Endothelial cell of umbilical vein (primary cell): ENCODE results near the gene TMEM107. TPM values are rescaled to one million over a fixed set of nuclear protein-coding genes. Genes with fewer than 3 reads are reported as not detected.
A peak's percentile ranks its signal among the peaks of the same experiment; 100 is the strongest.

Experiments
- BruUV-seq: library from RNA; stranded (reverse); fragments of 400-500 nt; replicated peaks from 2 replicates; lab custom pipeline; 2021; lab: Mats Ljungman, UMichigan
- CTCF ChIA-PET: fragments of 300-600, 350-600 bp; sonication (Branson Sonifier 250); formaldehyde crosslinking; loops from one replicate; lab custom pipeline; 2021; ENCODE audit warnings: antibody characterized with exemption, inconsistent platforms; lab: Charles Lee
- POLR2A ChIA-PET: fragments of 300-600, 350-600 bp; sonication (Branson Sonifier 250); formaldehyde crosslinking; loops from one replicate; lab custom pipeline; 2021; ENCODE audit warnings: antibody characterized with exemption, inconsistent platforms; lab: Charles Lee
- DNase-seq: peaks from one replicate; pipeline ENCODE4 v3.0.0-alpha.2; 2011; ENCODE audit warnings: low read depth, low spot score
- FAIRE-seq: peaks from 2 replicates; lab custom pipeline; 2011; peaks lifted over from hg19 to GRCh38; lab: Jason Lieb, UNC
- H2AFZ ChIP-seq: 2 replicates; pipeline ENCODE4 v1.6.0; 2012; ENCODE audit warnings: low read depth, low read length, control low read depth, inconsistent platforms
- H3K27ac ChIP-seq: 2 replicates; pipeline ENCODE4 v1.5.1; 2011; ENCODE audit warnings: low read depth, mild to moderate bottlenecking, control low read depth, low read length, moderate library complexity; ENCODE audit not compliant: insufficient read depth
- H3K27me3 ChIP-seq, 2 experiments: 2 replicates each; pipeline versions ENCODE4 v1.6.0 to v1.6.1; 2011; ENCODE audit warnings: low read length in 2 of 2, mixed read lengths in 1 of 2; ENCODE audit not compliant: control insufficient read depth in 2 of 2, insufficient read depth in 2 of 2
- H3K36me3 ChIP-seq, 2 experiments: 2 replicates in 1 of 2; 3 replicates in 1 of 2; pipeline ENCODE4 v1.5.1; 2011; ENCODE audit warnings: low read length in 2 of 2, mild to moderate bottlenecking in 1 of 2, moderate library complexity in 1 of 2; ENCODE audit not compliant: control insufficient read depth in 2 of 2, insufficient read depth in 2 of 2; ENCODE audit errors: extremely low read depth in 1 of 2
- H3K4me1 ChIP-seq: 3 replicates; pipeline ENCODE4 v1.5.1; 2011; ENCODE audit warnings: mild to moderate bottlenecking, low read length; ENCODE audit not compliant: control insufficient read depth, insufficient read depth; ENCODE audit errors: extremely low read depth
- H3K4me2 ChIP-seq: 2 replicates; pipeline ENCODE4 v1.6.1; 2011; ENCODE audit warnings: low read length, control low read depth, mixed read lengths; ENCODE audit not compliant: insufficient read depth
- H3K4me3 ChIP-seq, 3 experiments: fragments of 200-600 bp in 1 of 3; sonication (generic), shearing (Covaris generic) in 1 of 3; replicated peaks in 1 of 3; 2 replicates each; pipeline ENCODE4 v1.5.1; 2011 to 2016; ENCODE audit warnings: control low read depth in 3 of 3, low read length in 3 of 3, mild to moderate bottlenecking in 2 of 3, inconsistent platforms in 1 of 3, low read depth in 1 of 3, moderate library complexity in 1 of 3; ENCODE audit not compliant: insufficient read depth in 1 of 3
- H3K79me2 ChIP-seq: 2 replicates; pipeline ENCODE4 v1.6.0; 2012; ENCODE audit warnings: low read length, inconsistent platforms; ENCODE audit not compliant: control insufficient read depth, insufficient read depth
- H3K9ac ChIP-seq: replicated peaks from 2 replicates; pipeline ENCODE3; 2011; ENCODE audit warnings: low read length, control low read depth; ENCODE audit not compliant: insufficient read depth; ENCODE audit errors: extremely low read depth
- H3K9me1 ChIP-seq: replicated peaks from 3 replicates; pipeline ENCODE4 v1.6.0; 2011; ENCODE audit warnings: mild to moderate bottlenecking, low read length; ENCODE audit not compliant: control insufficient read depth, insufficient read depth; ENCODE audit errors: extremely low read depth
- H3K9me3 ChIP-seq: replicated peaks from 2 replicates; pipeline ENCODE4 v1.5.1; 2012; ENCODE audit warnings: low read length, inconsistent platforms; ENCODE audit not compliant: control insufficient read depth, insufficient read depth
- H4K20me1 ChIP-seq: replicated peaks from 2 replicates; pipeline ENCODE3; 2011; ENCODE audit warnings: mild to moderate bottlenecking, low read length; ENCODE audit not compliant: control insufficient read depth, insufficient read depth; ENCODE audit errors: extremely low read depth
- CTCF ChIP-seq, 2 donors: IDR thresholded peaks; 1 replicate in 1 of 2; 2 replicates in 1 of 2; pipeline ENCODE4 v1.5.1; 2011; ENCODE audit warnings: low read length in 2 of 2, mild to moderate bottlenecking in 2 of 2, moderate library complexity in 2 of 2, control low read depth in 1 of 2, inconsistent platforms in 1 of 2, low read depth in 1 of 2; ENCODE audit not compliant: insufficient read depth in 1 of 2; ENCODE audit errors: extremely low read depth in 1 of 2
- EZH2 ChIP-seq: IDR thresholded peaks from 2 replicates; pipeline ENCODE4 v1.6.1; 2012; ENCODE audit warnings: borderline replicate concordance, low read depth, mild to moderate bottlenecking, moderate library complexity, low read length, inconsistent platforms; ENCODE audit not compliant: severe bottlenecking
- FOS ChIP-seq: IDR thresholded peaks from 2 replicates; pipeline ENCODE4 v1.6.1; 2011; ENCODE audit warnings: mild to moderate bottlenecking, low read length, moderate library complexity, borderline replicate concordance; ENCODE audit not compliant: insufficient read depth
- GATA2 ChIP-seq: IDR thresholded peaks from 2 replicates; pipeline ENCODE4 v1.7.0; 2011; ENCODE audit warnings: low read depth, mild to moderate bottlenecking, moderate library complexity, mixed read lengths, low read length; ENCODE audit not compliant: insufficient read length, insufficient read depth
- JUN ChIP-seq: IDR thresholded peaks from 2 replicates; pipeline ENCODE4 v1.6.1; 2011; ENCODE audit warnings: borderline replicate concordance, low read depth; ENCODE audit not compliant: insufficient read length, insufficient read depth
- MAX ChIP-seq: IDR thresholded peaks from 2 replicates; pipeline ENCODE4 v1.6.1; 2011; ENCODE audit not compliant: insufficient read depth, insufficient read length
- MYC ChIP-seq: IDR thresholded peaks from one replicate; pipeline ENCODE4 v1.6.1; 2011; ENCODE audit warnings: mild to moderate bottlenecking, low read depth, low read length
- POLR2A ChIP-seq: IDR thresholded peaks from 2 replicates; pipeline ENCODE4 v1.6.1; 2012; ENCODE audit warnings: low read depth, mild to moderate bottlenecking, control low read depth, low read length
- POLR2AphosphoS5 ChIP-seq: IDR thresholded peaks from 2 replicates; pipeline ENCODE4 v1.6.1; 2012; ENCODE audit warnings: low read depth, mild to moderate bottlenecking, control low read depth, low read length, moderate library complexity; ENCODE audit not compliant: insufficient read depth
- dilution Hi-C: fragments of 300-500 bp; cut with MboI; formaldehyde crosslinking; loops from one replicate; pipeline ENCODE4 v1.15.0; 2019; ENCODE audit warnings: low sequenced_read_pairs; ENCODE audit not compliant: extremely low pct_ligation_motif_present
- intact Hi-C: fragments of 100-400 bp; cut with micrococcal nuclease; formaldehyde crosslinking; loops from one replicate; pipeline ENCODE4 v1.10.0; 2022
- polyA plus RNA-seq, 4 experiments: library from polyadenylated mRNA; depleted of rRNA in 3 of 4; stranded (reverse) in 3 of 4; unstranded in 1 of 4; fragments of >200 nt; gene quantifications; 2 replicates each; pipeline versions ENCODE4 v1.2.1 to v1.2.3, GENCODE V29; 2011 to 2012; ENCODE audit warnings: missing spikeins in 1 of 4
- total RNA-seq: library from RNA; stranded (reverse); gene quantifications from 2 replicates; pipeline ENCODE4 v1.2.3, GENCODE V29; 2021

Gene TMEM107
- total and polyA plus RNA-seq, 2 donors (not counting 3 experiments of a cell fraction or from before 2014, with no cell fraction given), result 20.4 to 31.6 TPM

GRCh38 chr17:8221663-8222379 is 45.6 kb upstream of the TMEM107 start:
- Histone ChIP-seq H3K79me2 (no peaks in the 10 kb centered on the region), H3K9ac (peak overlapping the region; percentile 85), H3K27ac (peak overlapping the region; percentile 90), H3K4me2 (peak overlapping the region; percentile 88), H3K9me1 (no peaks in the 10 kb centered on the region), H3K36me3 (no peaks in the 10 kb centered on the region), H2AFZ (peak overlapping the region; percentile 78), H4K20me1 (no peaks in the 10 kb centered on the region), H3K4me3 (peak overlapping the region; percentile 21 to 66 (median 45)), H3K9me3 (no peaks in the 10 kb centered on the region), H3K27me3 (no peaks in the 10 kb centered on the region), H3K4me1 (peaks cover 9% of the 10 kb centered on the region)
- ChIA-PET CTCF (interaction anchor here (0.6 to 3.4 kb wide), 12 partner anchors 11 to 162 kb away, joined by 3 to 34 read pairs (median 6); partner anchors contain the start of genes ALOXE3, AURKB, BORCS6 and CTC1), POLR2A (interaction anchor here (0.5 to 2.7 kb wide), 7 partner anchors 11 to 103 kb away, joined by 3 to 14 read pairs (median 6); partner anchors contain the start of genes AURKB and BORCS6)
- no peak for TF ChIP-seq JUN
- peak; percentile 33 for TF ChIP-seq POLR2AphosphoS5
- intact Hi-C loops, result loop anchor here (1.0 to 2.0 kb wide), 7 partner anchors 22 to 161 kb away; partner anchors contain the start of gene RPL26
- dilution Hi-C loops, result no loop called here
- no peak for FAIRE-seq
- DNase-seq, result peak; percentile 94
- BruUV-seq, result TSS peak; percentile 65

- dilution Hi-C loops (no loop called here), intact Hi-C loops (loop anchor here (1.0 to 2.0 kb wide), 5 partner anchors 11 to 162 kb away; partner anchors contain the start of genes AURKB and RPL26)
- Histone ChIP-seq H3K4me1 (peaks cover 9% of the 10 kb centered on the region), H3K27me3 (no peaks in the 10 kb centered on the region), H3K79me2 (no peaks in the 10 kb centered on the region), H3K9me3 (no peaks in the 10 kb centered on the region), H3K27ac (peak overlapping the region; percentile 90), H3K4me2 (peak overlapping the region; percentile 88), H3K9ac (peak overlapping the region; percentile 85), H4K20me1 (no peaks in the 10 kb centered on the region), H3K4me3 (peak overlapping the region; percentile 40 to 66 (median 45)), H2AFZ (peak overlapping the region; percentile 74), H3K9me1 (no peaks in the 10 kb centered on the region), H3K36me3 (no peaks in the 10 kb centered on the region)
- DNase-seq (peak; percentile 96), FAIRE-seq (peak; percentile 93)
- peak; percentile 41 for TF ChIP-seq MAX
- peak; percentile 51 for TF ChIP-seq MYC
- TF ChIP-seq CTCF (IDR thresholded peaks at IDR 0.05; ENCODE audit: extremely low read depth in 1 of 2, insufficient read depth in 1 of 2, low read depth in 1 of 2, low read length in 2 of 2), result no peak
- no peak for TF ChIP-seq EZH2
- TF ChIP-seq FOS, result peak; percentile 44
- peak; percentile 11 for TF ChIP-seq JUN
- TF ChIP-seq GATA2, result peak; percentile 5
- TF ChIP-seq POLR2A, result peak; percentile 38
- TF ChIP-seq POLR2AphosphoS5, result no peak
- ChIA-PET CTCF (interaction anchor here (0.8 to 3.4 kb wide), 11 partner anchors 10 to 161 kb away, joined by 3 to 34 read pairs (median 7); partner anchors contain the start of genes ALOXE3, AURKB, BORCS6 and CTC1), POLR2A (interaction anchor here (1.0 to 2.7 kb wide), 6 partner anchors 10 to 102 kb away, joined by 3 to 14 read pairs (median 7); partner anchors contain the start of genes AURKB and BORCS6)
- BruUV-seq, result no TSS peak
These were observed 44.8 kb upstream of the TMEM107 start for GRCh38 chr17:8220783-8221662.
